K562 (cell line): ENCODE results near the gene TUBB4B. TPM values are rescaled to one million over a fixed set of nuclear protein-coding genes. Genes with fewer than 3 reads are reported as not detected.

Source experiments
- CBFA2T3 ChIP-seq: fragments of 450-650 bp; IDR thresholded peaks from 2 replicates; pipeline ENCODE4 v1.6.1; 2017
- CBX3 ChIP-seq, 2 experiments: IDR thresholded peaks; 1 replicate in 1 of 2; 2 replicates in 1 of 2; pipeline ENCODE4 v1.6.1; 2012; ENCODE audit warnings: inconsistent platforms in 2 of 2, low read length in 2 of 2, borderline replicate concordance in 1 of 2, control low read depth in 1 of 2
- CLOCK ChIP-seq: fragments of 250-450 bp; sonication (Bioruptor Pico); IDR thresholded peaks from 2 replicates; pipeline ENCODE4 v1.4.0; 2020; ENCODE audit warnings: mild to moderate bottlenecking, moderate library complexity, borderline replicate concordance
- CREB1 ChIP-seq, 2 experiments: sonication (generic) in 1 of 2; formaldehyde crosslinking in 1 of 2; IDR thresholded peaks; 2 replicates each; pipeline versions ENCODE4 v1.6.1 to v1.8.0; 2012 to 2022; ENCODE audit warnings: inconsistent platforms in 1 of 2, mild to moderate bottlenecking in 1 of 2, missing genetic modification reagents in 1 of 2, moderate library complexity in 1 of 2
- CREBBP ChIP-seq: IDR thresholded peaks from one replicate; pipeline ENCODE4 v1.6.1; 2012; ENCODE audit warnings: low read depth, mild to moderate bottlenecking, control low read depth, inconsistent platforms, low read length
- GTF2A2 ChIP-seq: IDR thresholded peaks from 2 replicates; pipeline ENCODE4 v1.6.1; 2016; ENCODE audit warnings: mild to moderate bottlenecking, missing genetic modification characterization, missing compliant biosample characterization
- HMGXB4 ChIP-seq: sonication (generic); formaldehyde crosslinking; IDR thresholded peaks from 2 replicates; pipeline ENCODE4 v1.8.1; 2023; ENCODE audit warnings: mild to moderate bottlenecking, missing genetic modification reagents
- KAT7 ChIP-seq: sonication (generic); formaldehyde crosslinking; IDR thresholded peaks from 2 replicates; pipeline ENCODE4 v1.8.0; 2022; ENCODE audit warnings: missing genetic modification reagents, mild to moderate bottlenecking, borderline replicate concordance
- KDM4B ChIP-seq, 2 experiments: fragments of 450-650 bp in 1 of 2; sonication (generic) in 1 of 2; IDR thresholded peaks; 2 replicates each; pipeline ENCODE4 v1.6.1; 2016 to 2017; ENCODE audit warnings: borderline replicate concordance in 2 of 2, antibody characterized with exemption in 1 of 2, low read depth in 1 of 2, mild to moderate bottlenecking in 1 of 2
- POU5F1 ChIP-seq: fragments of 150-350 bp; IDR thresholded peaks from 2 replicates; pipeline ENCODE4 v1.6.1; 2014; ENCODE audit warnings: borderline replicate concordance, low read length, low read depth, mild to moderate bottlenecking; ENCODE audit not compliant: partially characterized antibody
- SMARCA5 ChIP-seq: fragments of 450-650 bp; IDR thresholded peaks from 2 replicates; pipeline ENCODE4 v1.6.1; 2016
- SRSF1 ChIP-seq: fragments of 200-400 bp; formaldehyde crosslinking; IDR thresholded peaks from 2 replicates; pipeline ENCODE4 v1.6.1; 2017; ENCODE audit warnings: mild to moderate bottlenecking, low read depth, low read length, moderate library complexity
- STAT5A ChIP-seq: IDR thresholded peaks from 2 replicates; pipeline ENCODE4 v1.6.1; 2012; ENCODE audit warnings: low read length, inconsistent platforms, borderline replicate concordance
- TCFL5 ChIP-seq: fragments of 250-450 bp; sonication (Bioruptor Pico); conservative IDR thresholded peaks from 2 replicates; pipeline ENCODE4 v1.6.1; 2021; ENCODE audit warnings: mild to moderate bottlenecking, moderate library complexity, matching md5 sums
- THRB ChIP-seq: fragments of 450-650 bp; formaldehyde crosslinking; conservative IDR thresholded peaks from 2 replicates; pipeline ENCODE4 v1.4.0; 2022; ENCODE audit warnings: mild to moderate bottlenecking, missing genetic modification characterization
- ZBTB26 ChIP-seq: fragments of 450-650 bp; formaldehyde crosslinking; IDR thresholded peaks from 2 replicates; pipeline ENCODE4 v1.4.0; 2022; ENCODE audit warnings: missing genetic modification characterization
- ZNF140 ChIP-seq: fragments of 250-450 bp; sonication (Bioruptor Pico); IDR thresholded peaks from 2 replicates; pipeline ENCODE4 v1.8.0; 2021; ENCODE audit warnings: moderate library complexity, mild to moderate bottlenecking, inconsistent platforms
- ZNF280B ChIP-seq: fragments of 250-450 bp; sonication (Bioruptor Pico); IDR thresholded peaks from 2 replicates; pipeline ENCODE4 v1.5.1; 2021; ENCODE audit warnings: mild to moderate bottlenecking
- polyA plus RNA-seq, 8 experiments: library from polyadenylated mRNA; depleted of rRNA in 4 of 8; stranded (reverse) in 5 of 8; unstranded in 3 of 8; fragments of >200 nt; fragmentation: Nextera tagmentation in 2 of 8; fragmentation: Illumina TruSeq in 1 of 8; extraction: Ambion mirVana in 2 of 8; extraction: Trizol in 1 of 8; gene quantifications; 2 replicates each; pipeline versions ENCODE4 v1.2.1 to v1.2.3, GENCODE V29; 2011 to 2014; ENCODE audit warnings: inconsistent platforms in 1 of 8, missing spikeins in 1 of 8
- total RNA-seq, 7 experiments: library from RNA; depleted of rRNA in 6 of 7; stranded (reverse); fragments of >200 nt in 6 of 7; fragmentation: Illumina TruSeq in 2 of 7; extraction: Trizol in 2 of 7; gene quantifications; 2 replicates each; pipeline versions ENCODE4 v1.2.1 to v1.2.3, GENCODE V29; 2011 to 2021; ENCODE audit warnings: low replicate concordance in 1 of 7

The TUBB4B gene
- total and polyA plus RNA-seq, 9 of the 15 experiments (the other 6 are each of a cell fraction or from before 2014, with no cell fraction given): 24.1 to 443 (median 268) TPM

- TF ChIP-seq ZBTB26 (no peak), KDM4B (IDR thresholded peaks at IDR 0.05; ENCODE audit: borderline replicate concordance in 2 of 2, low read depth in 1 of 2) (peak in 1 of 2 experiments; percentile 90; a peak in 2 of 4 replicates), STAT5A (no peak), KAT7 (CRISPR knock-in tag) (no peak), POU5F1 (peak; percentile 35), ZNF280B (CRISPR knock-in tag) (no peak), GTF2A2 (tag) (no peak), CLOCK (CRISPR knock-in tag) (no peak), HMGXB4 (CRISPR knock-in tag) (no peak), SMARCA5 (no peak), ZNF140 (CRISPR knock-in tag) (no peak), CREB1 (IDR thresholded peaks at IDR 0.05) (peak; percentile 95), CREB1 (CRISPR knock-in tag; IDR thresholded peaks at IDR 0.05) (peak; percentile 98), THRB (CRISPR knock-in tag) (no peak), CBFA2T3 (no peak), CREBBP (no peak), CBX3 (IDR thresholded peaks at IDR 0.05; ENCODE audit: borderline replicate concordance in 1 of 2, low read length in 2 of 2) (no peak), SRSF1 (no peak), TCFL5 (no peak)
Measured at GRCh38 chr9:137205126-137206069, 35.7 kb upstream of the TUBB4B start, which contains the start of the genes NDOR1 and TMEM203 (continued).
